DMS 273 (cell line): ENCODE results near the gene PRDM2.

ENCODE experiments used
- DNase-seq: peaks from one replicate; lab custom pipeline; 2025; ENCODE audit not compliant: unreplicated experiment; lab: John Stamatoyannopoulos, UW

PRDM2 gene

DNA sequence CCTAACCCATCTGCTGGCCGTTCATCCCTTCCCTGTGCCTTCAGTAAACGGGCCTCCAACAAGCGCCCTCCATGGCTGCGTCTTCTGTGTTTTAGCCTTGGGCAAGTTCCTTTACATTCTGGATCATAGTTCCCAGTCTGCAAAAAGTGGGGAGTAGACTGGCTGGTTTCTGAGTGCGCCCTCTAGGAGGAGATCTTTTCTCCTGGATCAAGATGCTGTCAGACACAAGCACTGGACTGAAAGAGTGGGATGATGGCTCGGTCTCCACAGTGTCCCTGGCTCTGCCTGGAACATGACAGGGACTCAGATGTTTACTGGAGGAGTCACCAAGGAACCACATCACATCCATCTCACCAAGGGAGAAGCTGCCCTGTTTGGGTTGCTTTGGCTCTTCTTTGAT, 88.8 kb downstream of the PRDM2 start:
- no peak for DNase-seq

DNA sequence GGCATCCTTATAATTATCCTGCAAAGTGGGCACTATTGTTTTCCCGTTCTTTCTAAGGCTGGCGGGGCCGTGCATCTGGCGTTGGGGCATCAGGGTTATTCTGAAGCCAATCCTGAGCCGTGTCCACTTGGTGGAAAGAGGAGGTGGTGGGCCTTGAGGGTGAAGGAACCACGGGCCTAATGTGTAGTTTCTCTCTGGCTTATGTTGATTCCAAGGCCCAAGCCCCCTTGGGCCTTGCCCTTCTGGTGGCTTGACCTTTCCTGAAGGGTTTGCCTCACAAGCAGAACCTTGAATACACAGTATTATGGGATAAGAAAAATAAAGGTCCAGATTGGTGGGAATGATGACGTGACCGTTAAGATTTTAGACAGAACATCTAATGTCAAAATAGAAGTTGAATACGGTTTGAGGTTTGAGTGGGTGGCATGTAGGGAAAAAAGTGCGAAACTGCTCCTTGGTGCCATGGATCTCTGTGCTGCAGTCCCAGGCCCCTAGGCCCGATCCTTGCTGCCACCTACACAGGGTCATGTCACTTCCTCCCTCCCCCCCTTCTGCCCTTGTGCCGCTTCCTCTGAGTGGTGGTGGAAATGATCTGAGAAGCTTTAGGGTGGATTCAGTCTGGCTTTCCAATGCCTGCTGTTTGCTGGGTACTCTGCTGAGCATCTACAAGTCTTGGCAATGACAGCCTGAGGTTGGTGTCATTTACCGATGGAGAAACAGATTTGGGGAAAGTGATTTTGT, 90.5 kb downstream of the PRDM2 start:
- DNase-seq: no peak

DNA sequence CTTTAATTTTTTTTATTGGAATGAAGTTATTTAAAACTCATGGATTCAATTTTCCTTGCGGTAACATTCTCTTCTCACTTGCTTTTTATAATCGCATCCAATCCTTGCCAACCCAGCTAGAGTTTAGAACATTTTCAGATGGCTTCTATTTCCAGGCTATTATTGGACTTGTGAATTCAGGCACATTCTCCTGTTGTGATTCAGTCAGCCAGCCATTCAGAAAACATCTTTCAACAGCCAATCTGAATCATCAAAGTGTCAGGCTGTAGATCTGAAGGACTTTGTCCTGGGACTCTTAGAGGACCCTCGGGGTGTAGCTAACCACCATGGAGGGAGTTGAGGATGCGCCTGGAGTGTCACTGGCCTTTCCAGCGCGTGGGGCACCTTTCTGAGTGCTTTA, 92.4 kb downstream of the PRDM2 start:
- DNase-seq: no peak

DNA sequence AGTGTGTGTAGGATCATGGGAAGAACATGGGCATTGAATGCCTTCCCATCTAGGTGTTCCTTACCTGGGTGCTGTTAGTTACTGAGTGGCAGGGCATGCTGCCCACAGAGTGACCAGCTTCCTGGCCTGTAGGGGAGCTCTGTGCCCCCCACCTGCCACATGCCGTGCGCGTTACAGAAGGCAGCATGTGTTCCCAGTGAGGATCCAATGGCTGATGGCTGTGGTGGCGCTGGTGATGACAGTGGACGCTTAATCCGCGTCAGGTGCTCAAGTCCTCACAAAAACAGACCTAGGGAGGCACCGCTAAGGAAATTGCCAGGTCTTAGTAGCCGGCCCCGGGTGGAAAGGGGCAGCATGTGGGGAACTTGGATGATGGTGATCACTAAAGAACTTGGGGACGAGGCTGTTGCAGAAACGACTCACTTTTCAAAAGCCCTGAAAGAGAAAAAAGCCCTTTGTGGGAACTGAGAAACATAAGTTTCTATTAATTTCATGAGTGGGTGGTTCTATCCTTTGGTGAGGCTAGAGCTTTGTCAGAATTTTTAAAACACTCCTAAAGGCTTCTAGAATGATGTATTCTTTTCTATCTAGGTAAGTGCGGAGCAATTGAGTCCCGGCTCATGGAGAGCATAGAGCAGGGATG, 93.2 kb downstream of the PRDM2 start:
- no peak for DNase-seq

DNA sequence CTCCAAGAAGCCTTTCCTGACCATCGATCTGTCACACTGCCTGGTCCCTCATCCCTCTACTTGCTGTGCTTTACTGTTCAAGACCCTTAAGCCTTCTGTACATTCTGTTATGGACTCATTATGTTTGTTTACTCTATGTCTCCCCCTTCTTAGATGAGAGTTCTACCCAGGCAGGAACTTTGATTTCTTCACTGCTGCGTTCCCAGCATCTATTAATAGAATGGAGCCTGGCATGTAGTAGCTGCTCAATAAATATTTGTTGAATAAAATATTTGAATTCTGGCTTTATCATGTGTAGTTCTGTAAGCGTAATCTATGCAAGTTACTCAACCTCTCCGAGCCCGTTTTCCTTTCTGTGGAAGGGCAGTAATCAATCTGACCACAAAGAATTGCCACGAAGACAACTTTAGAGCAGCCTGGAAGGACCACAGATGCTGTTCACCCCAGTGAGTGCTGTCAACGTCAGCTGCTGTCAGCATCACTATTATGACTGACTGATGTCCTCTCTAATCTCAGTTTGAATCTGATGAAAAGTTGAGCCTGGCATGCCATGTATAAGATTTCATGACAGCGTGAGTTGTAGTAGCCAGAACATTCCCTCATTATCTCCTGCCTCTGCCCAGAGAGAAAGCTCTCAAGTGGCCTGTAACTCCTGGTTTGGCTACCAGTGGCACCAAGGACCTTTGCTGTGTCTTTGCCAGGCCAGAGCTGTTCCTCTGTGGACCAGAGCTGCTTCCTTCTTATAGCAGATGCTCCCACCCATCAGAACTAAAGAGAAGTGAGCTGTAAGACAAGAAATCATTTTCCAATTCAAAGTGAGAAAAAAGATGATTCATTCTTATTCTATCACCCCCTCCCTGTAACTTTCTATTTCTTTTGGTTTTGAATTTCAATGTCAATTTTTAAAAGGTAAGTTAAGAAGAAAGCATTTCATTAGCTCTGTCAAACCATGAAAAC, 94.5 kb downstream of the PRDM2 start:
- no peak for DNase-seq

DNA sequence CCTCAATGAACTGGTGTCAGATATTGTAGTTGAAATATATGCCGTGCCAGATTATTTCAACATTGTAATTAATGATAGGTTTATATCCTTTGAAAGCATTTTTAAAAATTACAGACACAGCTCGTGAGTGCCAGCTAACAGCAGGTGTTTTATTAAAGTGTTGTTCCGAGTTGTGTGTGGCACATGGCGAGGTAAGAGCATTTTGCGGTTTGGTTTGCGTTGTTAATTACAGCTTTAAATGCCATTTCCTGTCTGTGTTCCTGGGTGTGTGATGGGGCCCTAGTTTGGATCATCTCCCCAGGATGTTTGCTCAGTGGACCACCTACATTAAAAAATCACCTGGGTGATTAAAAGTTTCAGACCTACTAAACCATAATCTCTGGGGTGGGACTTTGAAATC, 97.4 kb downstream of the PRDM2 start:
- no peak for DNase-seq

DNA sequence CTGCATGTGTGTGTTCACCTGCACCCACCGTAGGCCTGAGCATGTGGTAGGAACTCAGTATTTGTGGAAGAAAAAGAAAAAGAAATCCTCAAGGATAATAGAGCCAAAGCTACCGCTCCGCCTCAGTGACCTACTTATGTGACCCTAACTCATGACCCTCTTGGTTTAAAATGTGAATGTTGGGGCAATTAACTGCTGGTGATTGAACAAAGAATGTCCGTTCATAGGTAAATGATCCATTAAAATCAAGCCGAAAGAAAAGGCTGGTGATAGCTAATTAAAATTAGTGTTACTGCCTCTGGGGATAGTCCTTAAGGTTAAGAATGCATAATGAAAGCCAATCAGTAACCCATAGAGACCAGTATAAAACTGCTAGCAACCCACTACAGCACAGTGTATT, 98.1 kb downstream of the PRDM2 start:
- no peak for DNase-seq

DNA sequence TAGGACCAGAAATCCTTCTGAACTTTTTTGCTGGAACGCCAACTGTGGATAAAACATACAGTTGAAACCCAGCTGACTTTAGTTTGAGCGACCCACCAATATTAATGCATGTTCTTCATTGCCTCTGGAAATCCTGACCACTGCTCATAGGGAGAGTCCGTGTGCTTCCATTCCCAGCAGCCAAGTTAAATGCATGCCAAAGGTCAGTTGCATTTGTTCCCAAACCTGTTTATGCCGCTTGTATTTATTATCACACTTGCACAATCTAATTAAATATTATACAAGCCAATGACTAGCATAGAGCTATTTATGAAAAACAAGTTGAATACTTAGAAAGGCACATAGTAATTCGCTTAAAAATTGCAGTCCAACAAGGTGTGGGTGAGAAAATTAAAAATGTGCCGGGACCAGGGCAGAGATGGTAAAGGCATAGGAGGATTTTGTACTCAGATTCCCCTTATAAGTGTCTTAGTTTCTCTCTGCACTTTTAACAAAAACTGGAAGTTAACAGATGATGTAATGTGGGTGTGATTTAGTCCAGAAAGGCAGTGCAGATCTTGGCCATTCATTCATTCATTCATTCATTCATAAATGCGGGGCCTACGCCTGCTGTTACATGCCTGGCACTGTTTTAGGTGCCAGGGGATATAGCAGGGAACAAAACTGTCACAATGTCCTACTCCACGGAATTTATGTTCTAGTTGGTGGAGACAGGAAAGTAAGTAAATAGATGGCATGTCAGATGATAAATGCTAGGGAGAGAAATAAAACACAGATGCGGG, 99.7 kb downstream of the PRDM2 start:
- DNase-seq: no peak

DNA sequence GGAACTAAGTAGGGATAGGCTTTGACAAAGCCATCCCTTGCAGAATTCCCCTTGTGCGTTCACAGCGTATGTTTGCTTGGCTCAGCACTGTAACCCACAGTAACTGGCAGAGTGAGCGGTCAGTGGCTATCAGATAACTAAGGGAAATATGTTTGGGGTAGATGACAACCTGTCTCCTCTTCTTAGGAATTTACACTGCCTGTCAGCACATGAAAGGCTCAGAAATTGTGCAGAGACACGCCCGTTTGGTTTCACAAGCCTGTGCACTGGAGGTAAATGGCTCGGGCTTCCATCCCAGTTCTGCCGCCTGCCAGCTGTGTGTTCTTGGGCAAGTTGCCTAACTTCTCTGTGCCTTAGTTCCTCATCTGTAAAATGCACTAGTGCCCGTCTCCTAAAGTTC, 101.2 kb downstream of the PRDM2 start:
- DNase-seq: no peak

DNA sequence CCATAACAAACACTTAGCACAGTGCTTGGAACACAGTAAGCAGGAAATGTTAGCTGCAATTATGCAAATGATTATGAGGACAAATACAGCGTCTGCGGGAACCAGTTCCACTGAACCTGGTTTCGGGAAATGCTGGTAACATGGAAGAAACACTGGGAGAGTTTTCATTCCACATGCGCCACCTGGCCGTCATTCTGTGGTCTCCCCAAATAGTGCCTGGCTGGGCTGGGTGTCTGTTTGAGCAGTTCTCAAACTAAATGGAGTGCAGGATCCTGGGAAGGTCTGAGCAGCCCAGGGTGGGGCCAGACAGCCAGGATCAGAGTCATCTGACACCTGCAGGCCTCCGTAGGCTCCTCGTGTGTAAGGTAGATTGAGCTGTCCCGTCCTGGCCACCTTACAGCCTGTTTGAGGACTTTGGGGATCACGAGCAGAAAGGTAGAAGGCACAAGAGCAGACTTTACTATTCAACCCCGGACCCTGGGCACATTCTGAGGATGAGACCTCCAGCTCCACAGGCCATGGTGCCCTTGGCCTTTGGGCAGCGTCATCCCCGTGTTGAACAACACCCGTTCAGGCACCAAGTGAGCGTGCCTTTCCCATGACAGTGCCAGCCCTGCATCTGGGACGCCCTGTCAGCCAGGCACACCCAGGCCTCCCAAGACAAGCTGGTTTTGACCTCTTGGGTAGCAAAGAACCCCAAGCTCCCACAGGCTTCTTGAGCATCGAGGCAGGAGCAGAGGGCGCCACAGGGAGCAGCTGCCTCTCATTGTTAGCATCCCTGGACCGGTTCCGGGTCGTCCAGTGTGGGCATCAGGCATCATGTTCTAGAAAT, 101.9 kb downstream of the PRDM2 start:
- no peak for DNase-seq

DNA sequence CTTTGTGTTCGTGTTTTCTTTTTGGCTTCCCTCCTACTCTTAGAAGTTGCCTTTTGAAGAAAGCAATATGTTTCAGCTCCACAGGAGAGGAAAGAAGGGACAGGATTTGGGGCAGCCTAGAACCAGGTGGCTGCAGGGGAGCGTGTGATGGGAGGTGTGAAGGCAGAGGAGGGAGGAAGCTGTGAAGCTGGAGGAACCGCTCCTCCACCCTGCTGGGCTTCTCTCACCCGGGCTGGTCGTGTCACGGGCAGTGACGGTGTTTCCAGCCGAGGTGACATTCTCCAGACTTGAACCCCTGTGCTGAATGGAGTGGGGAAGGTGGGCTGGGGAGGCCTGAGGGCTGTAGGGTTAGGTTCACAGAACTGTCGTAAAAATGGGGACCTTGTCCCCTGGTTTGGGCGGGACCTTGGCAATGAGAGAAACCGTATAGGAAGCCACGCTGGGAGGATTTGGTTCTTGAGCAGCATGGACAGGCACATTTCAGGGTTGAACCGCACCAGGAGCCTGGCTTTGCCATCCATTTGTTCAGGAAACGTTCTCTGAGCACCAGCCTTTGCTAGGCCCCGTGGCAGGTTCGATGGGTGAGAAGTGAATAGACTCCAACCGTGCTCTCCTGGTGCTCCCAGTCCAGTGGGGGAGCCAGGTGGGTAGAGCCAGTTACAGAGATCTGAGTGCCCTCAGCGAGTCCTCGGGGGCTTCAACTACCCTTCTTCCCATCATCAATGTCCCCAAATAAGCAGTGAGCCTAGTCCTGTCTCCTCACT, 103.0 kb downstream of the PRDM2 start:
- DNase-seq: no peak

DNA sequence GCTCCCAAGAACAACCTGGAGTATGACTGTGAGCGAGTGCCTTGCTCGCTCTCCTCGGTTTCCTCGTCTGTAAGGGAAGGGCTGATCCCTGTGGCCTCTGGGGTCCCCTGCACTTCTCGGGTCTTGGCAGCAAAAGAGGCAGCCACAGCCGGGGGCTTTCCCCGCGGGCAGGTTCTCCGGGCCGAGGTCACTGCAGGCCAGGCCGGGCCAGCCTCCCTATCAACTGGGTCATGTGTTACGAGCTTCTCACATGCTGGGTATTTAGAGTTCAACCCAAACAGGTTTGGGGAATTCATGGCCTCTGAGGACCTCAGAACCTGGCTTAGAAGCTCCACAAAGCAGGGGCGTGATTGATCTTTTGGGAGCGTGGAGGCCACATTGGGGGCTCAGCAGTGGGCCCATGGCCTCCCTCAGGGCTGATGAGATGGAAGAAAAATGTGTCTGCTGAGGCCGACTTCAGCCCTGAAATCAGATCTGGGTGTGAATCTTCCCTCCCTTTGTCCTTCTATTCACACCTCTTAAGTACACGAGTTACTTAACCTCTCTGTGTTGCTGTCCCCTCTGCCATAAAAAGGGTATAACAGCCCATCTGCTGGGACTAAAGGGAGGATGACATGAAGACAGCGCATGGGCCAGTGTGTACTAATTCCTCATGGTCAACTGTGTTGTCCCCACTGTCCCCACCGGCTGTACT, 103.7 kb downstream of the PRDM2 start:
- no peak for DNase-seq

DNA sequence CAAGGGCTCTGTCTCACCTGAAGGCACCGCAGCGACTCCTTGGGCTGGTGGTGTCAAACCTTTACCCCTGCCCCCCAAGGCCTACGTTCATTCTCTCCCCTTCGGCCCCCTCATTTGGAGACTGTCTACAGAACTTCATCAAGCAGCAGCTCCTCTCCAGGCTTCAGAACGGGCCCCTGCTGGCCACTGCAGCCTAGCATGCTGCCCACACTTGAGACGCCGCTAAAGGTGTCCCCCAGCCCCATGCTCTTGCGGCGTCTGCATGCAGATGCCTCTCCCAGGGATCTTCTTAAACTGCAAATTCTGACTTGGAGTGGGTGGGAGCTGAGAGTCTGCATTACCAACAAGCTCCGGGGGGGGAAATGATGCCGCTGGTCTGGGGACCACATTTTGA, 104.2 kb downstream of the PRDM2 start:
- no peak for DNase-seq

DNA sequence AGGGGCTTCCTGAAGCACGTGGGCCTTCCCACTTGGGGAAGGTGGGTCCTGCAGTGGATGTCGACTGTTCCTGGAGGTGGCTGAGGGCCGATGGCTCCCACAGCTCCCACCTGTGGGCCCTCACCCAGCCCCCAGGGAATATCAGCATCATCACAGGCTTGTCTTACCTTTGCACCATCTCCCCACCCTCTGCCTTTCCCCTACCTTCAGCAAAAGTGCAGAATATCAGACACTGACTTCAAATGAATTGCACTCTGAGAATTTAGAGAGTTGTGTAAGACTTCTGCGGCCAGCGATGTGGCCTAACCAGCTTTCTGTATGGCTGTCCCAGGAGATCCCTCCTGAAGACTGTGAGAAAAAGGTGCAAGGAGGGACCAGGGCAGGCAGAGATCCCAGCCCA, 105.4 kb downstream of the PRDM2 start:
- no peak for DNase-seq

DNA sequence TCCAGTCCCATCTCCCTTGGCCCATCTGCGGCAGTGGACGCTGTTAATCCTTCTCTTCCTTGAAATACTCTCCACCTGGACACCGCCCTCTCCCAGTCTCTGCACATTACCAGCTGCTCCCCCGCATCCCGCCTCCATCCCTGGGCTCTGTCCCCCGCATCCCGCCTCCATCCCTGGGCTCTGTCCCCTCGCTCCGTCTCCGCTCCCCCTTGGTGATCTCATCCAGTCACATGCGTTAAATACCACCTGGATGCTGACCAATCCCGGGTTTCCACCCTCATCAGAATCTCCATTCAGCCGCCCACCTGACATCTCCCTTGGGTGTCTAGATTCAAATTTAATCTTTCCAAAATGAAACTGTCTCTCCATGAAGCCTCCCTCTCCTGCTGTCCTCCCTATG, 106.1 kb downstream of the PRDM2 start:
- no peak for DNase-seq

DNA sequence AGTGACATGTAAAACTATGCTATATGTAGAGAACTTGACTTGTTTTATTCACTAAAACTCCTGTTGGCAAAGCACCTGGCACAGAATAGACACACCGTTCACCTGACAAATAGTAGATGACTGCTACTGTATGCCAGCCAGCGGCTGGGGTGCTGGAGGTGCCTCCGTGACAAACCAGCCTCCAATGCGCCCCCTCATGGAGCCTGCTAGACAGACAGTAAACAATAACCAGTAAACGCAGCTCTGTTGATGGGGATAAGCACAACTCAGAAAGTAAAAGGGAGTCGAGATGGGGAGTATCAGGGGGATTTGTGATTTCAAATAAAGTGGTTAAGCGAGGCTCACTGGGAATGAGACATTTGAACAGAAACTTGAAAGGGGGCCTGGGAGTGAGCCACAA, 107.2 kb downstream of the PRDM2 start:
- DNase-seq: peak; percentile 35

DNA sequence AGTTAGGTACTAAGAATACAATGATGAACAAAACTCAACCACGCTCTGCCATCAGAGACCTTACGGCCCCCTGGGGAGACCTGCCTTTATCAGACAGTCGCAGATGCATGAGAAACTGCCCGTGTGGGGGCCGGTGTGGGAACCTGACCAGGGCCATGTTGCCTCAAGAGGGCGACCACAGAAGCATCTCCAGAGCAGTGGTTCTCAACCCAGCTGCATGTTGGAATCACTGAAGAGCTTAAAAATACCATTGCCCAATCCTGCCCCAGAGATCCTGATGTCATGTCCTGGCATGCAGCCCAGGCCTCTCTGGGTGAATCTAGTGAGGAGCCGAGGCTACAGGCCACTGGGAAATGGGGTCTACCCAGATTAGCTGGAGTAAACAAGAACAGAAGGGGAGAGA, 108.7 kb downstream of the PRDM2 start:
- DNase-seq: peak; percentile 84

DNA sequence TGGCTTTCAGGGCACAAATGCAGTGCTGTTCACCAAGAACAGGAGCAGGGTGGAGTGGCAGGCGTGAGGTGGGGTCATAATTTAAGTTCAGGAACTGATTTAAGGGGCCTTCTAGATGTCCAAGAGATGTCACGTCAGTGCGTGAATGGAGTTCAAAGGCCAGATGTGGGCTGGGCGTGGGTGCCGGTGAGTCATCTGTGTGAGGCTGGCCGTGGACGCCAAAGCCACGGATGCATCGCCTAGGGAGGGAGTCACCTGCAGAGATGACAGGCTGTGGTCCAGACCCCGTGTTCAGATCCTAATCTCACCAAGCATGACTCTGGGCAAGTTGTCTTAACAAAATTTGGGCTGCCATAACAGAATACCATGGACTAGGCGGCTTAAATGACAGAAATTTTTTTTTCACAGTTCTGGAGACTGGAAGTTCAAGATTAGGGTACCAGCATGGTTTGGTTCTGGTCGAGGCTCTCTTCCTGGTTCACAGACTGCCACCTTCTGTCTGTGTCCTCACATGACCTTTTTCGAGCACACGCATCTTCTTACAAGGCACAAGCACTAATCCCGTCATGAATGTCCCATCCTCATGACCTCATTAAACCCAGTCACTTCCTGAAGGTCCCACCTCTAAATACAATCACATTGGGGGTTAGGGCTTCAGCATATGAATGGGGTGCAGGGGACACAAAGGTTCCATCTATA, 109.6 kb downstream of the PRDM2 start:
- DNase-seq: no peak
